ENCODE measurements around the gene PTK6. TPM values are rescaled to one million over a fixed set of nuclear protein-coding genes. Genes with fewer than 3 reads are reported as not detected.

PTK6 gene
- total and polyA plus RNA-seq, 2 experiments from 2014 or later, result 0.27 to 1.1 TPM

DNA sequence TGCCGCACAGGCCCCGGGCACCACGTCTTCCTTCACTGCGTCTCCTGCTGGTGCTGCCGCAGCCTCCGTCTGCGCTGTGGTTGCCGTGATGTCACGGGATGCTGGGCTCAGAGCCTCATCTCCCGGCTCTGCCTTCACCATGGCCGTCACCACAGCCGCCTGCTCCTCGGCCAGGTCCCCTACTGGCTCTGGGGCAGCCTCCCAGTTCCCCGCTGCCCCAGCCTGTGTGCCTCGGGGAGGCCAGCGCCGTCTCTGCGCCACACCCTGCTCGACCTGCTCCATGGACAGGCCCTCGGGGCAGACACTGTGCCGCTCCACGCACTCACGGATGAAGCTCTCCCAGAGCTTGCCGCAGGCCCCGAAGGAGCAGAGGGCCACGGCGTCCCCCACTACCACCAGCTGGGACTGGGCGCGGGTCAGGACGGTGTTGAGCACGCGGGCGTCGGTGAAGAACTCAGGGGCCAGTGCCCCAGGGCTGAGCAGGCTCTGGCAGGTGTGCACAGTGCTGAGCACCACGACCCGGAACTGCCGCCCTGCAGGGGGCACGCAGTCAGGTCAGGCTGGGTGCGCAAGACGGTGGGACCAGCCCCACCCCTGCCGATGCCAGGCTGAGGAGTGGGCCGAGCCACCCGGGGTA, 28.6 kb upstream of the PTK6 start:
- H3K4me3 ChIP-seq, result no peak overlapping the region
- H3K4me1 ChIP-seq (ENCODE audit: insufficient read depth), result no peaks in the 10 kb centered on the region
- no peaks in the 10 kb centered on the region for H4K20me1 ChIP-seq (ENCODE audit: insufficient read depth, poor library complexity, severe bottlenecking)
- H3K79me2 ChIP-seq, result no peaks in the 10 kb centered on the region
- no peaks in the 10 kb centered on the region for H3K9me2 ChIP-seq (replicated peaks; ENCODE audit: insufficient read depth)
- H3K4me2 ChIP-seq, result no peak overlapping the region
- H3K9me3 ChIP-seq (ENCODE audit: low read depth), result no peaks in the 10 kb centered on the region
- WGBS (ENCODE audit: low lambda C conversion rate, missing lambda C conversion rate), result 97% methylated on average over 42 of the region's 43 CpGs
- no peak overlapping the region for H2AFZ ChIP-seq
- H3K27ac ChIP-seq, result no peak overlapping the region
- no peak for DNase-seq (ENCODE audit: low spot score)
- TF ChIP-seq, protein P1, sequence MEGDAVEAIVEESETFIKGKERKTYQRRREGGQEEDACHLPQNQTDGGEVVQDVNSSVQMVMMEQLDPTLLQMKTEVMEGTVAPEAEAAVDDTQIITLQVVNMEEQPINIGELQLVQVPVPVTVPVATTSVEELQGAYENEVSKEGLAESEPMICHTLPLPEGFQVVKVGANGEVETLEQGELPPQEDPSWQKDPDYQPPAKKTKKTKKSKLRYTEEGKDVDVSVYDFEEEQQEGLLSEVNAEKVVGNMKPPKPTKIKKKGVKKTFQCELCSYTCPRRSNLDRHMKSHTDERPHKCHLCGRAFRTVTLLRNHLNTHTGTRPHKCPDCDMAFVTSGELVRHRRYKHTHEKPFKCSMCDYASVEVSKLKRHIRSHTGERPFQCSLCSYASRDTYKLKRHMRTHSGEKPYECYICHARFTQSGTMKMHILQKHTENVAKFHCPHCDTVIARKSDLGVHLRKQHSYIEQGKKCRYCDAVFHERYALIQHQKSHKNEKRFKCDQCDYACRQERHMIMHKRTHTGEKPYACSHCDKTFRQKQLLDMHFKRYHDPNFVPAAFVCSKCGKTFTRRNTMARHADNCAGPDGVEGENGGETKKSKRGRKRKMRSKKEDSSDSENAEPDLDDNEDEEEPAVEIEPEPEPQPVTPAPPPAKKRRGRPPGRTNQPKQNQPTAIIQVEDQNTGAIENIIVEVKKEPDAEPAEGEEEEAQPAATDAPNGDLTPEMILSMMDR (IDR thresholded peaks at IDR 0.05; ENCODE audit: poor library complexity), result no peak
- TF ChIP-seq EZH2phosphoT487 (IDR thresholded peaks at IDR 0.05; ENCODE audit: low read depth, severe bottlenecking, unreplicated experiment) (no peak), EZH2 (IDR thresholded peaks at IDR 0.05; ENCODE audit: borderline replicate concordance) (no peak)
- no peaks in the 10 kb centered on the region for H3K27me3 ChIP-seq
- H3K36me3 ChIP-seq (replicated peaks; ENCODE audit: insufficient read depth, low read depth), result no peaks in the 10 kb centered on the region

DNA sequence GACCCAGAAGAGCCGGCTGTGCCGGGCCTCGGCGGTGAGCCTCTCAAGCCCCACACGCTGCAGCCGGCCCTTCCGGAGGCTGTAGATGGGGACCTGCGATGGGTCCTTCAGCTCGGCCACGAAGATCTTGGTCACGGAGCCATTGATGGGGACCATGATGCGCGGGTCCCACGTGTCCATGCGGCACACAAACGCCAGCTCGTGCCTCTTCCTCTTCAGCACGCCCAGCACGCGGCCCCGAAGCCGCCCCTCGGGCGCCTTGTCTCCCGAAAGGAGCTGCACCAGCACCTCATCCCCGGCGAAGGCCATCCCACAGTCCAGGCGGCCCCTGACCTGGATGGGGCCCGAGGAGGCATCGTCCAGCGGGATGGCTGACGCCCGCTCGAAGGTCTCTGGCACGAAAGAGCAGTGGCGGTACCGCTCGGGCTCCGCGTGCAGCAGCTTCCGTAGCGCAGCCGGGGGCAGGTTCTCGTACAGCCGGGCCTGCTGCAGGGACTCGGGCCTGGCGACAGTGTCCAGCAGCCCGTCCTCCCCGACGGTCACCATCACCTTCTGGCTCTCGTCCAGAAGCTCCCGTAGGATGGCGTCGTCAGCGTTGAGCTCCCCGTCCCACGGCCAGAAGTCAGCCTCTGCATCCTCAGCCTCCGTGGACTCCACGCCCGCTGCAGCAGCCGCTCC, 28.0 kb upstream of the PTK6 start:
- Histone ChIP-seq H3K4me3 (no peak overlapping the region), H3K36me3 (replicated peaks; ENCODE audit: insufficient read depth, low read depth) (no peaks in the 10 kb centered on the region), H3K79me2 (no peaks in the 10 kb centered on the region), H4K20me1 (ENCODE audit: insufficient read depth, poor library complexity, severe bottlenecking) (no peaks in the 10 kb centered on the region), H3K9me3 (ENCODE audit: low read depth) (no peaks in the 10 kb centered on the region), H3K27me3 (no peaks in the 10 kb centered on the region), H3K4me1 (ENCODE audit: insufficient read depth) (no peaks in the 10 kb centered on the region), H3K27ac (no peak overlapping the region), H3K9me2 (replicated peaks; ENCODE audit: insufficient read depth) (no peaks in the 10 kb centered on the region), H3K4me2 (no peak overlapping the region), H2AFZ (no peak overlapping the region)
- 96% methylated on average over 43 of the region's 61 CpGs for WGBS (ENCODE audit: low lambda C conversion rate, missing lambda C conversion rate)
- no peak for DNase-seq (ENCODE audit: low spot score)
- no peak for TF ChIP-seq EZH2 (IDR thresholded peaks at IDR 0.05; ENCODE audit: borderline replicate concordance)
- TF ChIP-seq EZH2phosphoT487 (IDR thresholded peaks at IDR 0.05; ENCODE audit: low read depth, severe bottlenecking, unreplicated experiment), result no peak
- TF ChIP-seq, protein P1 (IDR thresholded peaks at IDR 0.05; ENCODE audit: poor library complexity), result no peak

DNA sequence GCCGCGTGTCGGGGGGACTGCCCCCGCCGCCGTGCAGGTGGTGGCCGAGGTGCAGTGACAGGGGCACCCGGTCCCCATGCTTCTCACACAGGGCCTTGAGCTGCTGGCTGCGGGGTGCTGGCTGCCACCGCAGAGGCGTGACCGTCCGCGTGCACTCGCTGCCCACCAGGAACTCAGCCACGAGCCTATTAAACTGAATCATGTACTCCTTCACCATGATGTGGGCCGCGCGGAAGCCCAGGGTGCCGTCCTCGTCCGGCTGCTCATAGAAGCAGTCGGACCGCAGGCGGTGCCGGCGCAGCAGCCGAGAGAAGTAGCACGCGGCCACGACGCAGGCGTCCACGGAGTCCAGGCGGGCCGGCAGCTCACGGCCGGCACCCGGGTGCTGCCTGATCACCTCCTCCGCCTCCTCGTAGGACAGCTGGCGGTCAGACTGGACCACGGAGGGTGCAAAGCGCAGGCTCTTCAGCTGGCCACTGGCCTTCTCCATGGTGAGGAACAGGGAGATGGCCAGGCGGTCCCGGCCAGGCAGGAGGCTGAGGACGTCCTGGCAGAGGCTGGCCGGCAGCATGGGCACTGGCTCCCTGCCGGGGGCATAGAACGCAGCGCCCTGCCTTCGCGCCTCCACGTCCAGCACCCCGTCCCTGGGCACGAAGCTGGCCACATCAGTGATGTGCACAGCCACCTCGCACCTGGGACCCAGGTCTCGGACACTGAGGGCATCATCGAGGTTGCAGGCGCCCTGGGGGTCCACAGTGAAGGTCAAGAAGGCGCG, 27.0 kb upstream of the PTK6 start:
- Histone ChIP-seq H3K9me3 (ENCODE audit: low read depth) (no peaks in the 10 kb centered on the region), H3K79me2 (no peaks in the 10 kb centered on the region), H3K36me3 (replicated peaks; ENCODE audit: insufficient read depth, low read depth) (no peaks in the 10 kb centered on the region), H3K27me3 (no peaks in the 10 kb centered on the region), H2AFZ (no peak overlapping the region), H3K4me1 (ENCODE audit: insufficient read depth) (no peaks in the 10 kb centered on the region), H3K9me2 (replicated peaks; ENCODE audit: insufficient read depth) (no peaks in the 10 kb centered on the region), H3K27ac (no peak overlapping the region), H4K20me1 (ENCODE audit: insufficient read depth, poor library complexity, severe bottlenecking) (no peaks in the 10 kb centered on the region), H3K4me3 (no peak overlapping the region), H3K4me2 (no peak overlapping the region)
- TF ChIP-seq EZH2 (IDR thresholded peaks at IDR 0.05; ENCODE audit: borderline replicate concordance) (no peak), EZH2phosphoT487 (IDR thresholded peaks at IDR 0.05; ENCODE audit: low read depth, severe bottlenecking, unreplicated experiment) (no peak)
- TF ChIP-seq, protein P1 (IDR thresholded peaks at IDR 0.05; ENCODE audit: poor library complexity), result no peak
- WGBS (ENCODE audit: low lambda C conversion rate, missing lambda C conversion rate), result 96% methylated on average over 52 of the region's 62 CpGs
- DNase-seq (ENCODE audit: low spot score), result no peak

All from hepatocyte (in vitro differentiated cells).